SU-DHL-6 (cell line): ENCODE data around the gene LMOD2.

Experiments used
- H2AFZ ChIP-seq: fragments of 200-600 bp; sonication (generic); 2 replicates; pipeline ENCODE4 v1.6.1; 2014; ENCODE audit warnings: low read depth, mild to moderate bottlenecking, moderate library complexity, mixed read lengths, antibody characterized with exemption, low read length; ENCODE audit not compliant: severe bottlenecking
- H3F3A ChIP-seq: fragments of 200-600 bp; shearing (Covaris generic); 2 replicates; pipeline ENCODE4 v1.6.0; 2016; ENCODE audit warnings: antibody characterized with exemption, mild to moderate bottlenecking; ENCODE audit not compliant: insufficient read depth
- H3K27ac ChIP-seq: fragments of 200-600 bp; sonication (generic); 2 replicates; pipeline ENCODE4 v1.5.1; 2016; ENCODE audit warnings: low read depth, mild to moderate bottlenecking, low read length, moderate library complexity, mixed read lengths
- H3K27me3 ChIP-seq: fragments of 200-600 bp; sonication (generic), shearing (Covaris generic); 2 replicates; pipeline ENCODE4 v1.6.0; 2014; ENCODE audit warnings: mild to moderate bottlenecking, low read length
- H3K36me3 ChIP-seq: fragments of 200-600 bp; sonication (generic); 2 replicates; pipeline ENCODE4 v1.6.1; 2014; ENCODE audit warnings: mild to moderate bottlenecking, low read length, mixed read lengths
- H3K4me2 ChIP-seq: fragments of 300-600, 200-600 bp; shearing (Covaris generic), sonication (generic); 2 replicates; pipeline ENCODE4 v1.6.0; 2014; ENCODE audit warnings: low read length, low read depth, mild to moderate bottlenecking; ENCODE audit not compliant: poor library complexity, severe bottlenecking
- H3K4me3 ChIP-seq: fragments of 200-600 bp; sonication (generic); 2 replicates; pipeline ENCODE4 v1.5.1; 2014; ENCODE audit warnings: antibody characterized with exemption, low read length, mild to moderate bottlenecking, mixed read lengths; ENCODE audit not compliant: insufficient read depth, poor library complexity, severe bottlenecking
- H3K79me2 ChIP-seq: fragments of 200-600 bp; sonication (generic); 2 replicates; pipeline ENCODE4 v1.6.1; 2014; ENCODE audit warnings: mild to moderate bottlenecking, low read length, moderate library complexity; ENCODE audit not compliant: insufficient read depth
- H3K9ac ChIP-seq: fragments of 200-600 bp; sonication (generic); 2 replicates; pipeline ENCODE4 v1.7.0; 2014; ENCODE audit warnings: mild to moderate bottlenecking, low read length
- H3K9me2 ChIP-seq: fragments of 200-600 bp; sonication (generic); replicated peaks from 2 replicates; pipeline ENCODE4 v1.6.1; 2014; ENCODE audit warnings: low read length; ENCODE audit not compliant: insufficient read depth
- H3K9me3 ChIP-seq: fragments of 200-600 bp; sonication (generic); 2 replicates; pipeline ENCODE4 v1.6.1; 2014; ENCODE audit warnings: low read length, mixed read lengths; ENCODE audit not compliant: insufficient read depth
- H4K20me1 ChIP-seq: fragments of 200-600 bp; sonication (generic); 2 replicates; pipeline ENCODE4 v1.6.1; 2014; ENCODE audit warnings: low read depth, mild to moderate bottlenecking, antibody characterized with exemption, low read length, moderate library complexity, mixed read lengths
- EZH2phosphoT487 ChIP-seq: fragments of 200-600 bp; sonication (generic), shearing (Covaris generic); conservative IDR thresholded peaks from 2 replicates; pipeline ENCODE4 v1.6.1; 2018; ENCODE audit warnings: mild to moderate bottlenecking, antibody characterized with exemption, low read length, moderate library complexity, mixed read lengths
- TF ChIP-seq, protein P1 (sequence below): fragments of 200-600 bp; sonication (generic); IDR thresholded peaks from one replicate; pipeline ENCODE4 v1.5.1; 2017; ENCODE audit warnings: antibody characterized with exemption, mild to moderate bottlenecking, low read length, moderate library complexity; ENCODE audit not compliant: insufficient read depth, poor library complexity, severe bottlenecking

Gene LMOD2

DNA sequence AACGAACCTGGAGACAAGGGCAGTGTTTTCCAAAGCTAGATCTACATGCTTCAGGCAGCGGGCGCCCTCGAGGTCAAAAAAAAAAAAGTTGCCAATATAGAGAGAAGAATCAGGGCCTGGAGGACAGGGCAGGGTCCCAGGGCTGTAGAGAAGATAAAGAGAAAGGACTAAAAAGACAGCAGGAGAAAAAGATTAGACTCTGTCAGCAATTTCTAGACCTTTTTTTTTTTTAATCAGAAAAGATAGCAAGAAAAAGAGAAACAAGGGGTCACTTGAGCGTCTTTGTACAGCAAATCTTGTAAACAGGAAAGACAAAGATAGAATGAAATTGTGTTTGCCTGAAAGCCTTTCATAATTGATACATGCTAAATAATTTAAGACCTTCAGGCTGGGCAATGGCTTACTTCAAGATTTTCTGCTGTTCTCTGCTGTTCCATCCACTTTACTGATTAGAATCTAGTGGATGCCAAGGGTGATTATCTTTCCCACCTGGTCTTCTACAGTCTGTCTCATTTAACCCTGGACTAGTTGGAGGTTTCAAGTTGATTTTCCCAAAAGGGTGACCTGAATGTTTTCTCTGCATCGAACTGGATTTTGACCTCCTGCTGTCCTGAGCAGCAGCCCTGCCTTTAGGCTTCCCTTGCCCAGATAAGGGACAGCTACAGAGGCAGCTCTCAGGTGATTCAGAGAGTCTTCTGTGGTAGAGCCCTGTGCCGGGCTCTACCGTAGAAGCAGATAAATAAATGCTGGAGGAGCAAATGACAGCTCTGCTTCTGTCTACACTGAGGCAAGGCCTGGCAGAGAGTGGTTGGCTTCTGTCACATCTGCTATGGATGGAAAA lies 5.1 kb downstream of the LMOD2 start:
- Histone ChIP-seq H3F3A (no peaks in the 10 kb centered on the region), H3K9me2 (no peaks in the 10 kb centered on the region), H3K9ac (no peak overlapping the region), H3K4me2 (no peak overlapping the region), H3K4me3 (no peak overlapping the region), H3K36me3 (no peaks in the 10 kb centered on the region), H3K27me3 (no peaks in the 10 kb centered on the region), H4K20me1 (no peaks in the 10 kb centered on the region), H3K79me2 (no peaks in the 10 kb centered on the region), H2AFZ (no peak overlapping the region), H3K27ac (no peak overlapping the region), H3K9me3 (no peaks in the 10 kb centered on the region)
- no peak for TF ChIP-seq EZH2phosphoT487
- TF ChIP-seq, protein P1, sequence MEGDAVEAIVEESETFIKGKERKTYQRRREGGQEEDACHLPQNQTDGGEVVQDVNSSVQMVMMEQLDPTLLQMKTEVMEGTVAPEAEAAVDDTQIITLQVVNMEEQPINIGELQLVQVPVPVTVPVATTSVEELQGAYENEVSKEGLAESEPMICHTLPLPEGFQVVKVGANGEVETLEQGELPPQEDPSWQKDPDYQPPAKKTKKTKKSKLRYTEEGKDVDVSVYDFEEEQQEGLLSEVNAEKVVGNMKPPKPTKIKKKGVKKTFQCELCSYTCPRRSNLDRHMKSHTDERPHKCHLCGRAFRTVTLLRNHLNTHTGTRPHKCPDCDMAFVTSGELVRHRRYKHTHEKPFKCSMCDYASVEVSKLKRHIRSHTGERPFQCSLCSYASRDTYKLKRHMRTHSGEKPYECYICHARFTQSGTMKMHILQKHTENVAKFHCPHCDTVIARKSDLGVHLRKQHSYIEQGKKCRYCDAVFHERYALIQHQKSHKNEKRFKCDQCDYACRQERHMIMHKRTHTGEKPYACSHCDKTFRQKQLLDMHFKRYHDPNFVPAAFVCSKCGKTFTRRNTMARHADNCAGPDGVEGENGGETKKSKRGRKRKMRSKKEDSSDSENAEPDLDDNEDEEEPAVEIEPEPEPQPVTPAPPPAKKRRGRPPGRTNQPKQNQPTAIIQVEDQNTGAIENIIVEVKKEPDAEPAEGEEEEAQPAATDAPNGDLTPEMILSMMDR = no peak

DNA sequence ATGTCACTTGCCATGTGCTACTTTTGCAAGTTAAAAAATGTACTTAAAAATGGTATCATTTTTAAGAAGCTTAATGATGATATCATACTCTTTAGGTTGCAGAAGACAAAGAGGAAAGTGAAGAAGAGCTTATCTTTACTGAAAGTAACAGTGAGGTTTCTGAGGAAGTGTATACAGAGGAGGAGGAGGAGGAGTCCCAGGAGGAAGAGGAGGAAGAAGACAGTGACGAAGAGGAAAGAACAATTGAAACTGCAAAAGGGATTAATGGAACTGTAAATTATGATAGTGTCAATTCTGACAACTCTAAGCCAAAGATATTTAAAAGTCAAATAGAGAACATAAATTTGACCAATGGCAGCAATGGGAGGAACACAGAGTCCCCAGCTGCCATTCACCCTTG lies 6.1 kb downstream of the LMOD2 start:
- H3K79me2 ChIP-seq = no peaks in the 10 kb centered on the region
- no peaks in the 10 kb centered on the region for H4K20me1 ChIP-seq
- H3K9ac ChIP-seq = no peak overlapping the region
- no peak overlapping the region for H3K27ac ChIP-seq
- H3F3A ChIP-seq = no peaks in the 10 kb centered on the region
- TF ChIP-seq EZH2phosphoT487 = no peak
- TF ChIP-seq, protein P1 = no peak
- H3K4me3 ChIP-seq = no peak overlapping the region
- H3K9me3 ChIP-seq = no peaks in the 10 kb centered on the region
- H3K27me3 ChIP-seq = no peaks in the 10 kb centered on the region
- H3K4me2 ChIP-seq = no peak overlapping the region
- H3K36me3 ChIP-seq = no peaks in the 10 kb centered on the region
- H2AFZ ChIP-seq = no peak overlapping the region
- no peaks in the 10 kb centered on the region for H3K9me2 ChIP-seq

DNA sequence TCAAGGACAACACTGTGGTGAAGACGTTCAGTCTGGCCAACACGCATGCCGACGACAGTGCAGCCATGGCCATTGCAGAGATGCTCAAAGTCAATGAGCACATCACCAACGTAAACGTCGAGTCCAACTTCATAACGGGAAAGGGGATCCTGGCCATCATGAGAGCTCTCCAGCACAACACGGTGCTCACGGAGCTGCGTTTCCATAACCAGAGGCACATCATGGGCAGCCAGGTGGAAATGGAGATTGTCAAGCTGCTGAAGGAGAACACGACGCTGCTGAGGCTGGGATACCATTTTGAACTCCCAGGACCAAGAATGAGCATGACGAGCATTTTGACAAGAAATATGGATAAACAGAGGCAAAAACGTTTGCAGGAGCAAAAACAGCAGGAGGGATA lies 6.6 kb downstream of the LMOD2 start:
- Histone ChIP-seq H3F3A (no peaks in the 10 kb centered on the region), H3K36me3 (no peaks in the 10 kb centered on the region), H3K4me3 (no peak overlapping the region), H3K9me2 (no peaks in the 10 kb centered on the region), H3K27ac (no peak overlapping the region), H3K9ac (no peak overlapping the region), H3K9me3 (no peaks in the 10 kb centered on the region), H4K20me1 (no peaks in the 10 kb centered on the region), H3K27me3 (no peaks in the 10 kb centered on the region), H3K79me2 (no peaks in the 10 kb centered on the region), H3K4me2 (no peak overlapping the region), H2AFZ (no peak overlapping the region)
- TF ChIP-seq EZH2phosphoT487 = no peak
- TF ChIP-seq, protein P1 = no peak
